DND-41 (cell line): ENCODE data around the gene AXIN1.

ENCODE experiments used
- EZH2 ChIP-seq: IDR thresholded peaks from 3 replicates; pipeline ENCODE4 v1.6.1; 2012; ENCODE audit warnings: borderline replicate concordance, low read depth, mild to moderate bottlenecking, moderate library complexity, low read length, inconsistent platforms; ENCODE audit not compliant: severe bottlenecking
- TF ChIP-seq, protein P1 (sequence below): IDR thresholded peaks from 2 replicates; pipeline ENCODE4 v1.5.1; 2012; ENCODE audit warnings: borderline replicate concordance, low read length, moderate library complexity, mild to moderate bottlenecking; ENCODE audit not compliant: poor library complexity, severe bottlenecking; ENCODE audit errors: extremely low read depth

DNA sequence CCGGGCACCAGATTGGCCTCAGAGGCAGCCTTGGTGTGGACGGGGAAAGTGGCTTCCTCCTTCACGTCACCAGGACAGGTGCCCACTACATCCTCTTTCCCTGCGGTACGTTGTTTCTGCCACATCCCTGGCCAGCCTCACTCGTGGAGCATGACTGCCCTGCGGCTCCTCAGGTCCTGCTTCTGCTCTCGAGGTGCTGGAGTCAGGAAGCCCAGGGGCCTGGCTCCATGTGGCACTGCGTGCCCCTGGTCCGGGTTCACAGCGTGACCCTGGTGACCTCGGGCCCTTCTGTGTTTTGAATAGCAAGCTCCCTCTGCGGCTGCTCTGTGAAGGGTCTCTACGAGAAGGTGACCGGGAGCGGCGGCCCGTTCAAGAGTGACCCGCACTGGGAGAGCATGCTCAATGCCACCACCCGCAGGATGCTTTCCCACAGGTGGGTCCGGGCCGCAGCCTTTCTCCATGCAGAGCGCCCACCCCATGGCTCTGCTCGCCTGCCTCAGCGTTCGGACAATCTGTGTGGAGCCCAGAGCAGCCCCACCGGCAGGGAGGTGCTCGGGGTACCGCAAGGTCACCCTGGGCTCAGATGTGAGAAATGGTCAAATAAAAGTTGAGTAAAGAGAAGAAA lies 90.3 kb downstream of the AXIN1 start:
- TF ChIP-seq, protein P1, sequence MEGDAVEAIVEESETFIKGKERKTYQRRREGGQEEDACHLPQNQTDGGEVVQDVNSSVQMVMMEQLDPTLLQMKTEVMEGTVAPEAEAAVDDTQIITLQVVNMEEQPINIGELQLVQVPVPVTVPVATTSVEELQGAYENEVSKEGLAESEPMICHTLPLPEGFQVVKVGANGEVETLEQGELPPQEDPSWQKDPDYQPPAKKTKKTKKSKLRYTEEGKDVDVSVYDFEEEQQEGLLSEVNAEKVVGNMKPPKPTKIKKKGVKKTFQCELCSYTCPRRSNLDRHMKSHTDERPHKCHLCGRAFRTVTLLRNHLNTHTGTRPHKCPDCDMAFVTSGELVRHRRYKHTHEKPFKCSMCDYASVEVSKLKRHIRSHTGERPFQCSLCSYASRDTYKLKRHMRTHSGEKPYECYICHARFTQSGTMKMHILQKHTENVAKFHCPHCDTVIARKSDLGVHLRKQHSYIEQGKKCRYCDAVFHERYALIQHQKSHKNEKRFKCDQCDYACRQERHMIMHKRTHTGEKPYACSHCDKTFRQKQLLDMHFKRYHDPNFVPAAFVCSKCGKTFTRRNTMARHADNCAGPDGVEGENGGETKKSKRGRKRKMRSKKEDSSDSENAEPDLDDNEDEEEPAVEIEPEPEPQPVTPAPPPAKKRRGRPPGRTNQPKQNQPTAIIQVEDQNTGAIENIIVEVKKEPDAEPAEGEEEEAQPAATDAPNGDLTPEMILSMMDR = no peak
- TF ChIP-seq EZH2 = no peak
